Urinary bladder (tissue), 4 donors: ENCODE measurements around the gene FBXW12. TPM values are rescaled to one million over a fixed set of nuclear protein-coding genes. Genes with fewer than 3 reads are reported as not detected.

Experiments
- DNase-seq: peaks from one replicate; pipeline ENCODE4 v3.0.0-alpha.2; 2015; ENCODE audit errors: extremely low spot score
- H3K27ac ChIP-seq: one replicate; pipeline ENCODE4 v1.5.1; 2013; ENCODE audit warnings: low read depth, mild to moderate bottlenecking, moderate library complexity
- H3K36me3 ChIP-seq: one replicate; pipeline ENCODE4 v1.6.1; 2013; ENCODE audit warnings: mild to moderate bottlenecking, moderate library complexity; ENCODE audit not compliant: insufficient read depth
- H3K4me1 ChIP-seq: one replicate; pipeline ENCODE4 v1.6.1; 2013; ENCODE audit warnings: mild to moderate bottlenecking, moderate library complexity; ENCODE audit not compliant: insufficient read depth
- H3K4me3 ChIP-seq: one replicate; pipeline ENCODE4 v1.5.1; 2013; ENCODE audit warnings: low read depth, low read length
- WGBS: extraction: QIAGEN DNeasy Blood & Tissue Kit; methylation state at CpG from one replicate; pipeline ENCODE4 v1.1.7; 2013; 5-methylcytosine and 5-hydroxymethylcytosine counted together
- polyA plus RNA-seq: library from polyadenylated mRNA; stranded (reverse); fragments of 200-250 nt; gene quantifications from one replicate; pipeline ENCODE4 v1.2.3, GENCODE V29; 2013
- total RNA-seq: library from RNA; depleted of rRNA; stranded (reverse); fragments of >200 nt; gene quantifications from one replicate; pipeline ENCODE4 v1.2.3, GENCODE V29; 2014
- donor health status: healthy with polysubstance abuse.
- donor health status: healthy.

FBXW12 gene
- total and polyA plus RNA-seq, 2 donors = 0.32 TPM; not detected in 1

GRCh38 chr3:48416091-48416505 is 44.1 kb downstream of the FBXW12 start:
- peaks cover 2% of the 10 kb centered on the region for H3K36me3 ChIP-seq
- no peak for DNase-seq
- no peak overlapping the region for H3K27ac ChIP-seq
- no peak overlapping the region for H3K4me3 ChIP-seq
- 93% methylated on average over 14 of the region's 14 CpGs for WGBS
- H3K4me1 ChIP-seq = no peaks in the 10 kb centered on the region

GRCh38 chr3:48416546-48416945 is 44.5 kb downstream of the FBXW12 start:
- Histone ChIP-seq H3K4me3 (no peak overlapping the region), H3K4me1 (no peaks in the 10 kb centered on the region), H3K36me3 (peaks cover 2% of the 10 kb centered on the region), H3K27ac (no peak overlapping the region)
- 96% methylated on average over 4 of the region's 4 CpGs for WGBS
- DNase-seq = no peak

- 92% methylated on average over 14 of the region's 14 CpGs for WGBS
- Histone ChIP-seq H3K36me3 (peaks cover under 1% of the 10 kb centered on the region), H3K27ac (no peak overlapping the region), H3K4me1 (no peaks in the 10 kb centered on the region), H3K4me3 (no peak overlapping the region)
- DNase-seq = no peak
Observed at GRCh38 chr3:48417529-48418108, 45.6 kb downstream of the FBXW12 start.

GRCh38 chr3:48418140-48418539 is 46.1 kb downstream of the FBXW12 start:
- 94% methylated on average over 17 of the region's 17 CpGs for WGBS
- Histone ChIP-seq H3K36me3 (no peaks in the 10 kb centered on the region), H3K27ac (no peak overlapping the region), H3K4me1 (no peaks in the 10 kb centered on the region), H3K4me3 (no peak overlapping the region)
- no peak for DNase-seq

GRCh38 chr3:48418651-48419050 is 46.6 kb downstream of the FBXW12 start:
- Histone ChIP-seq H3K27ac (no peak overlapping the region), H3K36me3 (no peaks in the 10 kb centered on the region), H3K4me1 (no peaks in the 10 kb centered on the region), H3K4me3 (no peak overlapping the region)
- no peak for DNase-seq
- WGBS = 91% methylated on average over 9 of the region's 9 CpGs

GRCh38 chr3:48419149-48419548 is 47.1 kb downstream of the FBXW12 start:
- 93% methylated on average over 9 of the region's 9 CpGs for WGBS
- Histone ChIP-seq H3K36me3 (no peaks in the 10 kb centered on the region), H3K4me3 (no peak overlapping the region), H3K4me1 (no peaks in the 10 kb centered on the region), H3K27ac (no peak overlapping the region)
- no peak for DNase-seq

- WGBS = 93% methylated on average over 17 of the region's 17 CpGs
- DNase-seq = no peak
- no peaks in the 10 kb centered on the region for H3K4me1 ChIP-seq
- H3K27ac ChIP-seq = no peak overlapping the region
- H3K4me3 ChIP-seq = no peak overlapping the region
- no peaks in the 10 kb centered on the region for H3K36me3 ChIP-seq
Observed at GRCh38 chr3:48419597-48419996, 47.6 kb downstream of the FBXW12 start.

GRCh38 chr3:48420561-48420960 is 48.5 kb downstream of the FBXW12 start:
- no peak overlapping the region for H3K27ac ChIP-seq
- no peak overlapping the region for H3K4me3 ChIP-seq
- no peaks in the 10 kb centered on the region for H3K4me1 ChIP-seq
- 95% methylated on average over 14 of the region's 14 CpGs for WGBS
- no peak for DNase-seq
- H3K36me3 ChIP-seq = no peaks in the 10 kb centered on the region

GRCh38 chr3:48422272-48422671 is 50.3 kb downstream of the FBXW12 start:
- DNase-seq = no peak
- Histone ChIP-seq H3K27ac (no peak overlapping the region), H3K4me1 (no peaks in the 10 kb centered on the region), H3K36me3 (no peaks in the 10 kb centered on the region), H3K4me3 (no peak overlapping the region)
- WGBS = 92% methylated on average over 3 of the region's 3 CpGs

- 91% methylated on average over 8 of the region's 8 CpGs for WGBS
- no peak for DNase-seq
- Histone ChIP-seq H3K27ac (no peak overlapping the region), H3K4me3 (no peak overlapping the region), H3K36me3 (no peaks in the 10 kb centered on the region), H3K4me1 (no peaks in the 10 kb centered on the region)
Observed at GRCh38 chr3:48422681-48423080, 50.7 kb downstream of the FBXW12 start.

GRCh38 chr3:48423241-48423882 is 51.3 kb downstream of the FBXW12 start:
- Histone ChIP-seq H3K36me3 (no peaks in the 10 kb centered on the region), H3K4me1 (no peaks in the 10 kb centered on the region), H3K4me3 (no peak overlapping the region), H3K27ac (no peak overlapping the region)
- DNase-seq = no peak
- WGBS = 92% methylated on average over 25 of the region's 25 CpGs

GRCh38 chr3:48423883-48424695 is 52.1 kb downstream of the FBXW12 start:
- DNase-seq = no peak
- no peaks in the 10 kb centered on the region for H3K36me3 ChIP-seq
- no peak overlapping the region for H3K4me3 ChIP-seq
- 90% methylated on average over 27 of the region's 27 CpGs for WGBS
- H3K4me1 ChIP-seq = no peaks in the 10 kb centered on the region
- no peak overlapping the region for H3K27ac ChIP-seq

GRCh38 chr3:48425281-48425812 is 53.3 kb downstream of the FBXW12 start:
- H3K36me3 ChIP-seq = no peaks in the 10 kb centered on the region
- no peak for DNase-seq
- no peaks in the 10 kb centered on the region for H3K4me1 ChIP-seq
- no peak overlapping the region for H3K27ac ChIP-seq
- WGBS = 36% methylated on average over 13 of the region's 13 CpGs
- H3K4me3 ChIP-seq = no peak overlapping the region
